Transverse colon (tissue), 4 donors: ENCODE data around the gene CDKN2B-AS1.

ENCODE experiments used
- CTCF ChIP-seq, 5 experiments: fragments of 200-600 bp in 3 of 5; fragments of 450-650 bp in 2 of 5; sonication (generic) in 3 of 5; IDR thresholded peaks; 1 replicate in 2 of 5; 2 replicates in 3 of 5; pipeline ENCODE4 v1.5.1; 2016 to 2017; ENCODE audit warnings: antibody characterized with exemption in 5 of 5, inconsistent platforms in 3 of 5, mild to moderate bottlenecking in 2 of 5, moderate library complexity in 1 of 5
- EP300 ChIP-seq: sonication (generic); formaldehyde crosslinking; IDR thresholded peaks from one replicate; pipeline ENCODE4 v1.6.1; 2017; ENCODE audit warnings: antibody characterized with exemption, low read depth
- POLR2A ChIP-seq: fragments of 450-650 bp; IDR thresholded peaks from one replicate; pipeline ENCODE4 v1.6.1; 2016; ENCODE audit warnings: antibody characterized with exemption, mild to moderate bottlenecking, moderate library complexity
- POLR2AphosphoS5 ChIP-seq, 3 donors: sonication (generic); formaldehyde crosslinking; IDR thresholded peaks; one replicate each; pipeline ENCODE4 v1.6.1; 2016; ENCODE audit warnings: antibody characterized with exemption in 3 of 3

GRCh38 chr9:22111954-22112247, 117.3 kb downstream of the CDKN2B-AS1 start:
- TF ChIP-seq POLR2A (no peak), CTCF (IDR thresholded peaks at IDR 0.05) (no peak), POLR2AphosphoS5 (IDR thresholded peaks at IDR 0.05) (no peak), EP300 (no peak)
